GM12878 (cell line): ENCODE data around the gene LIPF. TPM values are rescaled to one million over a fixed set of nuclear protein-coding genes. Genes with fewer than 3 reads are reported as not detected.

Experiments used
- ATAC-seq: fragments of 200-7000 bp; cut with Tn5 transposase; 3 replicates; pipeline ENCODE4 v1.9.1; 2020; ENCODE audit warnings: mild to moderate bottlenecking, moderate library complexity
- BruUV-seq: library from RNA; stranded (reverse); fragments of 400-500 nt; replicated peaks from 2 replicates; lab custom pipeline; 2021; lab: Mats Ljungman, UMichigan
- CTCF ChIA-PET: fragments of 300-600 bp; sonication (Branson Sonifier 250); formaldehyde crosslinking; extraction: SDS; loops from one replicate; lab custom pipeline; 2021; ENCODE audit warnings: inconsistent platforms; lab: Yijun Ruan, JAX
- POLR2A ChIA-PET: fragments of 350-600 bp; formaldehyde crosslinking; extraction: SDS; loops from one replicate; lab custom pipeline; 2021; ENCODE audit warnings: inconsistent platforms; lab: Charles Lee
- RAD21 ChIA-PET: fragments of 300-600 bp; sonication (Branson Sonifier 250); formaldehyde crosslinking; loops from one replicate; lab custom pipeline; 2023; ENCODE audit warnings: antibody characterized with exemption; ENCODE audit not compliant: unreplicated experiment; lab: Charles Lee
- SMC1A ChIA-PET: fragments of 300-600 bp; sonication (Branson Sonifier 250); formaldehyde crosslinking; loops from one replicate; lab custom pipeline; 2023; ENCODE audit not compliant: unreplicated experiment, uncharacterized antibody; lab: Charles Lee
- DNase-seq: peaks from one replicate; pipeline ENCODE4 v3.0.0-alpha.2; 2011; ENCODE audit warnings: low read depth, low spot score
- FAIRE-seq: peaks from 3 replicates; lab custom pipeline; 2011; peaks lifted over from hg19 to GRCh38; lab: Jason Lieb, UNC
- H2AFZ ChIP-seq: 2 replicates; pipeline ENCODE4 v1.6.0; 2011; ENCODE audit warnings: low read depth, low read length, control low read depth; ENCODE audit not compliant: control insufficient read depth
- H3K27ac ChIP-seq: 2 replicates; pipeline ENCODE4 v1.5.1; 2011; ENCODE audit warnings: control low read depth; ENCODE audit not compliant: control insufficient read depth, insufficient read depth
- H3K27me3 ChIP-seq, 2 experiments: replicated peaks in 1 of 2; 2 replicates each; pipeline versions ENCODE4 v1.6.0 to v1.6.1; 2011; ENCODE audit warnings: low read length in 1 of 2; ENCODE audit not compliant: control insufficient read depth in 2 of 2, insufficient read depth in 2 of 2
- H3K36me3 ChIP-seq, 2 experiments: 2 replicates each; pipeline ENCODE4 v1.5.1; 2011; ENCODE audit warnings: low read length in 1 of 2; ENCODE audit not compliant: control insufficient read depth in 2 of 2, insufficient read depth in 2 of 2
- H3K4me1 ChIP-seq: 2 replicates; pipeline ENCODE4 v1.6.1; 2011; ENCODE audit warnings: mild to moderate bottlenecking, low read length, moderate library complexity, mixed read lengths; ENCODE audit not compliant: control insufficient read depth, insufficient read depth
- H3K4me2 ChIP-seq: 2 replicates; pipeline ENCODE4 v1.6.0; 2011; ENCODE audit warnings: control low read depth; ENCODE audit not compliant: control insufficient read depth, insufficient read depth
- H3K4me3 ChIP-seq: fragments of 200-600 bp; sonication (generic); 2 replicates; pipeline ENCODE4 v1.5.1; 2016
- H3K79me2 ChIP-seq: 2 replicates; pipeline ENCODE4 v1.6.0; 2011; ENCODE audit warnings: low read length; ENCODE audit not compliant: control insufficient read depth, insufficient read depth
- H3K9ac ChIP-seq: 2 replicates; pipeline ENCODE4 v1.8.0; 2011; ENCODE audit warnings: low read length, control low read depth, mixed read lengths; ENCODE audit not compliant: control insufficient read depth, insufficient read depth
- H3K9me3 ChIP-seq: replicated peaks from 3 replicates; pipeline ENCODE4 v1.5.1; 2011; ENCODE audit warnings: mild to moderate bottlenecking, low read length; ENCODE audit not compliant: control insufficient read depth, insufficient read depth
- H4K20me1 ChIP-seq: 2 replicates; pipeline ENCODE4 v1.6.0; 2011; ENCODE audit not compliant: control insufficient read depth, insufficient read depth
- SIN3A ChIP-seq: IDR thresholded peaks from 2 replicates; pipeline ENCODE4 v1.6.1; 2012; ENCODE audit warnings: low read depth, low read length, improper control_type of control experiment
- TCF12 ChIP-seq: IDR thresholded peaks from 2 replicates; pipeline ENCODE4 v1.6.1; 2011; ENCODE audit warnings: low read depth, mild to moderate bottlenecking, low read length
- TCF3 ChIP-seq: IDR thresholded peaks from 2 replicates; pipeline ENCODE4 v1.6.1; 2012; ENCODE audit warnings: low read depth, mild to moderate bottlenecking, low read length, borderline replicate concordance; ENCODE audit not compliant: insufficient read depth
- WGBS: methylation state at CpG from one replicate; pipeline ENCODE4 v1.1.6; 2016; ENCODE audit warnings: low lambda C conversion rate; ENCODE audit not compliant: insufficient replicate concordance, insufficient coverage; ENCODE audit errors: missing lambda C conversion rate; 5-methylcytosine and 5-hydroxymethylcytosine counted together
- in situ Hi-C: fragments of 300-500 bp; cut with MboI; formaldehyde crosslinking; loops from 9 replicates; pipeline ENCODE4 v1.14.3; 2018; ENCODE audit warnings: mixed read lengths
- intact Hi-C: fragments of 100-400 bp; cut with micrococcal nuclease; formaldehyde crosslinking; loops from one replicate; pipeline ENCODE4 v1.14.2; 2022; ENCODE audit not compliant: unreplicated experiment
- polyA plus RNA-seq, 11 experiments: library from polyadenylated mRNA; depleted of rRNA in 4 of 11; unstranded in 6 of 11; stranded (reverse) in 5 of 11; fragments of >200 nt; fragmentation: Nextera tagmentation in 4 of 11; fragmentation: Illumina TruSeq in 1 of 11; extraction: Ambion mirVana in 4 of 11; extraction: Trizol in 1 of 11; gene quantifications; 1 replicate in 1 of 11; 2 replicates in 10 of 11; pipeline versions ENCODE4 v1.2.1 to v1.2.3, GENCODE V29; 2011 to 2016; ENCODE audit warnings: inconsistent platforms in 2 of 11, missing spikeins in 2 of 11, low read depth in 1 of 11
- total RNA-seq, 4 experiments: library from RNA; depleted of rRNA in 3 of 4; stranded (reverse); fragments of >200 nt in 3 of 4; fragmentation: Illumina TruSeq in 1 of 4; extraction: Trizol in 1 of 4; gene quantifications; 2 replicates each; pipeline versions ENCODE4 v1.2.1 to v1.2.3, GENCODE V29; 2013 to 2021
- TF ChIP-seq, protein P1 (sequence below): fragments of 450-650 bp; IDR thresholded peaks from 2 replicates; pipeline ENCODE4 v1.6.1; 2017; ENCODE audit warnings: mild to moderate bottlenecking
- TF ChIP-seq, protein P2 (sequence below): IDR thresholded peaks from 2 replicates; pipeline ENCODE4 v1.6.1; 2011; ENCODE audit warnings: mild to moderate bottlenecking, low read depth, low read length, moderate library complexity; ENCODE audit not compliant: insufficient replicate concordance

Gene LIPF
- total and polyA plus RNA-seq, 10 of the 15 experiments (the other 5 are each of a cell fraction or from before 2014, with no cell fraction given), result not detected

DNA sequence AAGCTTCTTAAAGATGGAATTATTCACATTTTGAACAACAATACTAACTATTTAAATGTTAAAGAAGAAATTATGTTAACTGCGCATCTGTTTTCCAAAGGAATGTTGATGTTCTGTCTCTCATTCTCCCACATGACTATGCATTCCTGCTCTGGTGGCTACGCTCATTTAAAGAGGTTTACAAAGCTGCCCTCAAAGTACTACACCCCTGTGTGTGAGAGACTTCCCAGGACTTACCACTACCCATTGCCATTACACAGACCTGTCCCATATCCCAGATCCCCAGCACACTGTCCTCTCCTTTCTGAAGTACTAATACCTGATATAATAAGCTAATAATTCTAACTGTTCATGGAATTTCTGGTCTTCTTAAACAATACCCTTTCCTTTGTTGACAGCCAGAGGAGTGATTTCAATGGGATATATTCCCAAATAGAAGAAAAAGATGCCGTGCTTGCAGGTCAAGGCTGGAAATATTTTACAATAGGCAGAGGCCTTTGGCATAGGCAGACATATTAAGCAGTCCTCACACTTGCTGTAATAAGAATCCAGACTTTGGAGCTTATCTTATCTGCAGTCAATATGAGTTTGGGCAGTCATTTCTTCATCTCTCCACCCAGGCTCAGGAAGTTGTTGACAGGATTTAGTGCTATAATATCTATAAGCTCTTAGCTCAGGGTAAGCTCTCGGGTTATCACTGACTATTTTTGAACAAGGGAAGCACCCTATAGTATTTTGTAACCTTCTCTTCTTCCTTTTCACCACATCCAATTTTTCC is 12.2 kb downstream of the LIPF start (continued):
- TF ChIP-seq TCF12, result no peak
- TF ChIP-seq, protein P1, sequence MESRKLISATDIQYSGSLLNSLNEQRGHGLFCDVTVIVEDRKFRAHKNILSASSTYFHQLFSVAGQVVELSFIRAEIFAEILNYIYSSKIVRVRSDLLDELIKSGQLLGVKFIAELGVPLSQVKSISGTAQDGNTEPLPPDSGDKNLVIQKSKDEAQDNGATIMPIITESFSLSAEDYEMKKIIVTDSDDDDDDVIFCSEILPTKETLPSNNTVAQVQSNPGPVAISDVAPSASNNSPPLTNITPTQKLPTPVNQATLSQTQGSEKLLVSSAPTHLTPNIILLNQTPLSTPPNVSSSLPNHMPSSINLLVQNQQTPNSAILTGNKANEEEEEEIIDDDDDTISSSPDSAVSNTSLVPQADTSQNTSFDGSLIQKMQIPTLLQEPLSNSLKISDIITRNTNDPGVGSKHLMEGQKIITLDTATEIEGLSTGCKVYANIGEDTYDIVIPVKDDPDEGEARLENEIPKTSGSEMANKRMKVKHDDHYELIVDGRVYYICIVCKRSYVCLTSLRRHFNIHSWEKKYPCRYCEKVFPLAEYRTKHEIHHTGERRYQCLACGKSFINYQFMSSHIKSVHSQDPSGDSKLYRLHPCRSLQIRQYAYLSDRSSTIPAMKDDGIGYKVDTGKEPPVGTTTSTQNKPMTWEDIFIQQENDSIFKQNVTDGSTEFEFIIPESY, result no peak
- TF ChIP-seq SIN3A, result no peak
- TF ChIP-seq, protein P2, sequence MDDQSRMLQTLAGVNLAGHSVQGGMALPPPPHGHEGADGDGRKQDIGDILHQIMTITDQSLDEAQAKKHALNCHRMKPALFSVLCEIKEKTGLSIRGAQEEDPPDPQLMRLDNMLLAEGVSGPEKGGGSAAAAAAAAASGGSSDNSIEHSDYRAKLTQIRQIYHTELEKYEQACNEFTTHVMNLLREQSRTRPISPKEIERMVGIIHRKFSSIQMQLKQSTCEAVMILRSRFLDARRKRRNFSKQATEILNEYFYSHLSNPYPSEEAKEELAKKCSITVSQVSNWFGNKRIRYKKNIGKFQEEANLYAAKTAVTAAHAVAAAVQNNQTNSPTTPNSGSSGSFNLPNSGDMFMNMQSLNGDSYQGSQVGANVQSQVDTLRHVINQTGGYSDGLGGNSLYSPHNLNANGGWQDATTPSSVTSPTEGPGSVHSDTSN, result no peak

DNA sequence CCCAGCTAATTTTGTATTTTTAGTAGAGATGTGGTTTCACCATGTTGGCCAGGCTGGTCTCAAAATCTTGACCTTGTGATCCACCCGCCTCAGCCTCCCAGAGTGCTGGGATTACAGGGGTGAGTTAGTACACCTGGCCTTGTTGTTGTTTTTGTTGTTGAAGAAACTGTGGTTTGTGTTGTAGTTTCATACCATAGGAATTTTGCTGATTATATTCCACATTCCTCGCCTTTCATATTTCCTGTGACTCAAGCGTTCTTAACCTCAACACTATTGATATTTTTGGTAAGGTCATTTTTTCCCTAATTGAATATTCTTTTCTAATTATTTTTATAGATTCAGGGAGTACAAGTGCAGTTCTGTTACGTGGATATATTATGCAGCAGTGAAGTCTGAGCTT is 16.7 kb downstream of the LIPF start:
- in situ Hi-C loops (no loop called here), intact Hi-C loops (no loop called here)
- Histone ChIP-seq H3K4me2 (no peak overlapping the region), H3K27ac (no peak overlapping the region), H3K4me1 (no peaks in the 10 kb centered on the region), H3K9me3 (no peaks in the 10 kb centered on the region), H3K4me3 (no peak overlapping the region), H3K36me3 (no peaks in the 10 kb centered on the region), H2AFZ (no peak overlapping the region), H3K79me2 (no peaks in the 10 kb centered on the region), H4K20me1 (no peaks in the 10 kb centered on the region), H3K9ac (no peak overlapping the region), H3K27me3 (no peaks in the 10 kb centered on the region)
- RAD21 ChIA-PET, result no interaction called here
- no peak for TF ChIP-seq TCF3
- no peak for ATAC-seq
- DNase-seq, result no peak
- CTCF ChIA-PET, result interaction anchor here (1.1 kb wide), 1 partner anchor 48 kb away, joined by 4 read pairs; no protein-coding TSS in a partner anchor
- SMC1A ChIA-PET, result no interaction called here
- no peak for FAIRE-seq
- BruUV-seq, result no TSS peak
- POLR2A ChIA-PET, result no interaction called here
- 71% methylated on average over 4 of the region's 4 CpGs for WGBS
